Endothelial cell (in vitro differentiated cells): ENCODE results near the gene JCAD. TPM values are rescaled to one million over a fixed set of nuclear protein-coding genes. Genes with fewer than 3 reads are reported as not detected.

Source experiments
- DNase-seq: peaks from one replicate; pipeline ENCODE4 v3.0.0; 2021; ENCODE audit warnings: low spot score
- H3K27ac Mint-ChIP-seq: one replicate; pipeline ENCODE4 v1.8.0; 2021; ENCODE audit warnings: mixed read lengths, inconsistent platforms; ENCODE audit not compliant: unreplicated experiment
- H3K27me3 Mint-ChIP-seq: one replicate; pipeline ENCODE4 v1.8.0; 2021; ENCODE audit warnings: mild to moderate bottlenecking, moderate library complexity, mixed read lengths, inconsistent platforms; ENCODE audit not compliant: unreplicated experiment
- H3K36me3 Mint-ChIP-seq: one replicate; pipeline ENCODE4 v1.8.0; 2021; ENCODE audit warnings: mild to moderate bottlenecking, low read depth, mixed read lengths, inconsistent platforms; ENCODE audit not compliant: unreplicated experiment
- H3K4me1 Mint-ChIP-seq: one replicate; pipeline ENCODE4 v1.8.0; 2021; ENCODE audit warnings: mild to moderate bottlenecking, mixed read lengths, inconsistent platforms; ENCODE audit not compliant: unreplicated experiment
- H3K4me3 Mint-ChIP-seq: one replicate; pipeline ENCODE4 v1.8.0; 2021; ENCODE audit warnings: mild to moderate bottlenecking, mixed read lengths, inconsistent platforms; ENCODE audit not compliant: unreplicated experiment
- H3K9me3 Mint-ChIP-seq: one replicate; pipeline ENCODE4 v1.8.0; 2021; ENCODE audit warnings: mixed read lengths, inconsistent platforms; ENCODE audit not compliant: unreplicated experiment
- CTCF ChIP-seq: fragments of 200-600 bp; sonication (generic); IDR thresholded peaks from one replicate; pipeline ENCODE4 v1.5.0; 2021; ENCODE audit warnings: antibody characterized with exemption; ENCODE audit not compliant: unreplicated experiment
- total RNA-seq: library from RNA; stranded (reverse); fragmentation: NEBNext Ultra II Directional; extraction: Animal tissue kit (Norgen Biotek cat#: 25700); gene quantifications from one replicate; pipeline ENCODE4 v1.2.1, GENCODE V29; 2021; ENCODE audit not compliant: unreplicated experiment

Gene JCAD
- total RNA-seq, 1 donor from 2014 or later = 234 TPM

- peaks cover 96% of the 10 kb centered on the region for H3K4me1 Mint-ChIP-seq
- H3K36me3 Mint-ChIP-seq = peaks cover 93% of the 10 kb centered on the region
- DNase-seq = no peak
- H3K27me3 Mint-ChIP-seq = peaks cover 33% of the 10 kb centered on the region
- H3K9me3 Mint-ChIP-seq = no peaks in the 10 kb centered on the region
- H3K4me3 Mint-ChIP-seq = peak overlapping the region; percentile 29
- no peak for TF ChIP-seq CTCF
- peak overlapping the region; percentile 85 for H3K27ac Mint-ChIP-seq
Observed at GRCh38 chr10:30041196-30042105, 17.9 kb downstream of the JCAD start.

- peak overlapping the region; percentile 96 for H3K27ac Mint-ChIP-seq
- H3K27me3 Mint-ChIP-seq = peaks cover 30% of the 10 kb centered on the region
- peaks cover 91% of the 10 kb centered on the region for H3K4me1 Mint-ChIP-seq
- DNase-seq = no peak
- H3K36me3 Mint-ChIP-seq = peaks cover 86% of the 10 kb centered on the region
- no peaks in the 10 kb centered on the region for H3K9me3 Mint-ChIP-seq
- TF ChIP-seq CTCF = no peak
- peak overlapping the region; percentile 73 for H3K4me3 Mint-ChIP-seq
Observed at GRCh38 chr10:30040597-30040996, 18.8 kb downstream of the JCAD start.

DNA sequence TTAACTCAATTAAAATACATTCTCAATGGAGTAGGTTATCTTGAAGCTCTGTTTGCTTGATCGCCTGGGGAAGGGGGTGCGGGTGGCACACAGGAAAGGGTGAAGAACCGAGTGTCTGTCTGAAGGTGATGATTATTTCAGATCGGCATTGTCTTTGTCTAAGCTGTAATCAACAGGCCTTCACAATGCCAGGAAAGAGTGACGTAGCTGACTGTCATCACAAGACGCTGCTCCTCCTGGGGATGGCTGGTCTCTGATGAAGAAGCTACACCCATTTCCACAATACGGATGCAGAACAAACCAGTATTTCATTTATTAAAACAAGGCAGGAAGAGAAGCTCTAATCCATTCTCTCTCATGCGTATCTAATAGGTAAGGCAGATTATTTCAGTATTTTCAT is 19.4 kb downstream of the JCAD start:
- Mint-ChIP-seq H3K4me1 (peaks cover 88% of the 10 kb centered on the region), H3K36me3 (peaks cover 85% of the 10 kb centered on the region), H3K9me3 (no peaks in the 10 kb centered on the region), H3K27ac (peak overlapping the region; percentile 96), H3K4me3 (peak overlapping the region; percentile 63), H3K27me3 (peaks cover 32% of the 10 kb centered on the region)
- no peak for TF ChIP-seq CTCF
- DNase-seq = no peak

DNA sequence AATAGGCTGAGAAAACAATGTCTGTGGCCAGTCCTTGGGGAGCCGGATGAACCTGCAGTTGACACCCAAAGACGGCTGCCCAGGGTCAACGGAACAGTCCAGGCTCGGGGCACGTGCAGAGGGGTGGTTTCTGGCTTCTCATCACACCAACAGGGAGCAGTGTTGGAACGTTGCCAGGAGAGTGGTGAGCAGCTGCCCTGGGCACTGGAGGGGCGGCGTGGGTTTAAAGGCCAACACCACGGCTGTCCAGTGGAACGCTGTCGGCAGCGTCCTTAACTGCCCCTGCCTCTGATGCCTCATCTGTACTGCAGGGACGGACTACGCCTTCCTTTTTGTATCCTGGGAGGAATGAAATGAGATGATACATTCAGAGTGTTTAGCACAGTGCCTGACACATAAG is 19.8 kb downstream of the JCAD start:
- Mint-ChIP-seq H3K27me3 (peaks cover 32% of the 10 kb centered on the region), H3K9me3 (no peaks in the 10 kb centered on the region), H3K4me3 (peak overlapping the region; percentile 63), H3K27ac (peak overlapping the region; percentile 96), H3K36me3 (peaks cover 84% of the 10 kb centered on the region), H3K4me1 (peaks cover 87% of the 10 kb centered on the region)
- no peak for DNase-seq
- no peak for TF ChIP-seq CTCF
